SK-N-SH (cell line): ENCODE measurements around the gene LYZL2. TPM values are rescaled to one million over a fixed set of nuclear protein-coding genes. Genes with fewer than 3 reads are reported as not detected.
A peak's percentile ranks its signal among the peaks of the same experiment; 100 is the strongest.

Experiments
- CTCF ChIA-PET: fragments of 300-600, 350-600 bp; formaldehyde crosslinking; extraction: SDS; loops from one replicate; lab custom pipeline; 2021; lab: Yijun Ruan, JAX
- POLR2A ChIA-PET: fragments of 350-600 bp; sonication (Branson Sonifier 250); formaldehyde crosslinking; extraction: SDS; loops from one replicate; lab custom pipeline; 2020; ENCODE audit warnings: antibody characterized with exemption, inconsistent platforms; lab: Yijun Ruan, JAX
- DNase-seq: peaks from one replicate; pipeline ENCODE4 v3.0.0; 2012
- H2AFZ ChIP-seq: fragments of 200-600 bp; sonication (generic); 2 replicates; pipeline ENCODE4 v1.8.1; 2016; ENCODE audit warnings: antibody characterized with exemption, mild to moderate bottlenecking, low read depth
- H3F3A ChIP-seq: fragments of 200-600 bp; sonication (generic); replicated peaks from 2 replicates; pipeline ENCODE3; 2016; ENCODE audit warnings: antibody characterized with exemption, mild to moderate bottlenecking; ENCODE audit not compliant: insufficient read depth
- H3K27ac ChIP-seq, 2 experiments: fragments of 200-500 bp in 1 of 2; fragments of 200-600 bp in 1 of 2; sonication (Bioruptor generic) in 1 of 2; sonication (generic), shearing (Covaris generic) in 1 of 2; 2 replicates each; pipeline versions ENCODE4 v1.5.1 to v1.6.1; 2014 to 2016; ENCODE audit warnings: low read depth in 2 of 2, inconsistent platforms in 1 of 2, low read length in 1 of 2, mild to moderate bottlenecking in 1 of 2, mixed read lengths in 1 of 2
- H3K27me3 ChIP-seq: fragments of 200-600 bp; sonication (generic), shearing (Covaris generic); 2 replicates; pipeline ENCODE4 v1.6.1; 2016; ENCODE audit warnings: mixed run types; ENCODE audit not compliant: insufficient read depth
- H3K36me3 ChIP-seq, 2 experiments: fragments of 200-500 bp in 1 of 2; fragments of 200-600 bp in 1 of 2; sonication (Bioruptor generic) in 1 of 2; sonication (generic) in 1 of 2; replicated peaks in 1 of 2; 2 replicates each; pipeline versions ENCODE3 to v1.5.1; 2014 to 2016; ENCODE audit warnings: low read length in 1 of 2, mild to moderate bottlenecking in 1 of 2; ENCODE audit not compliant: insufficient read depth in 2 of 2, control insufficient read depth in 1 of 2
- H3K4me1 ChIP-seq, 2 experiments: fragments of 200-500 bp in 1 of 2; fragments of 200-600 bp in 1 of 2; sonication (Bioruptor generic) in 1 of 2; sonication (generic), shearing (Covaris generic) in 1 of 2; 2 replicates each; pipeline versions ENCODE4 v1.5.1 to v1.6.1; 2014 to 2016; ENCODE audit warnings: low read depth in 1 of 2, low read length in 1 of 2, mixed run types in 1 of 2; ENCODE audit not compliant: insufficient read depth in 2 of 2, control insufficient read depth in 1 of 2
- H3K4me2 ChIP-seq: fragments of 200-600 bp; sonication (generic), shearing (Covaris generic); 2 replicates; pipeline ENCODE4 v1.6.1; 2017; ENCODE audit warnings: mixed run types
- H3K4me3 ChIP-seq, 2 experiments: fragments of 200-500 bp in 1 of 2; fragments of 200-600 bp in 1 of 2; sonication (Bioruptor generic) in 1 of 2; sonication (generic), shearing (Covaris generic) in 1 of 2; 2 replicates each; pipeline versions ENCODE4 v1.5.1 to v1.8.1; 2014 to 2016; ENCODE audit warnings: low read depth in 2 of 2, inconsistent platforms in 1 of 2, low read length in 1 of 2, mild to moderate bottlenecking in 1 of 2, mixed read lengths in 1 of 2, moderate library complexity in 1 of 2
- H3K79me2 ChIP-seq: fragments of 200-600 bp; sonication (generic); 2 replicates; pipeline ENCODE4 v1.8.1; 2017; ENCODE audit warnings: mild to moderate bottlenecking; ENCODE audit not compliant: insufficient read depth
- H3K9ac ChIP-seq: fragments of 200-600 bp; sonication (generic); 2 replicates; pipeline ENCODE4 v1.6.1; 2017; ENCODE audit warnings: mixed run types
- H3K9me2 ChIP-seq: fragments of 200-600 bp; sonication (generic); 2 replicates; pipeline ENCODE4 v1.6.1; 2017; ENCODE audit warnings: mixed run types
- H3K9me3 ChIP-seq: fragments of 200-600 bp; sonication (generic); 2 replicates; pipeline ENCODE4 v1.6.1; 2017; ENCODE audit warnings: mixed run types, mild to moderate bottlenecking, moderate library complexity
- H4K20me1 ChIP-seq: fragments of 200-600 bp; sonication (generic); 2 replicates; pipeline ENCODE4 v1.6.1; 2017; ENCODE audit warnings: mild to moderate bottlenecking, mixed run types; ENCODE audit not compliant: insufficient read depth
- CHD2 ChIP-seq: fragments of 150-350 bp; IDR thresholded peaks from 2 replicates; pipeline ENCODE4 v1.6.1; 2018; ENCODE audit warnings: low read length; ENCODE audit not compliant: partially characterized antibody
- EP300 ChIP-seq, 2 experiments: IDR thresholded peaks; 2 replicates each; pipeline versions ENCODE4 v1.4.0 to v1.6.1; 2012; ENCODE audit warnings: borderline replicate concordance in 1 of 2, low read depth in 1 of 2, low read length in 1 of 2
- EZH2phosphoT487 ChIP-seq: fragments of 200-600 bp; sonication (generic); IDR thresholded peaks from 2 replicates; pipeline ENCODE4 v1.6.1; 2017; ENCODE audit warnings: low read depth, mixed run types, mild to moderate bottlenecking, antibody characterized with exemption, moderate library complexity, borderline replicate concordance
- FOSL2 ChIP-seq: IDR thresholded peaks from 2 replicates; pipeline ENCODE4 v1.4.0; 2012; ENCODE audit warnings: low read depth, mild to moderate bottlenecking, moderate library complexity, borderline replicate concordance
- FOXM1 ChIP-seq: IDR thresholded peaks from 2 replicates; pipeline ENCODE4 v1.4.0; 2012; ENCODE audit warnings: low read depth, mild to moderate bottlenecking
- MEF2A ChIP-seq: IDR thresholded peaks from 2 replicates; pipeline ENCODE4 v1.4.0; 2012; ENCODE audit warnings: low read depth, borderline replicate concordance
- MXI1 ChIP-seq: IDR thresholded peaks from 2 replicates; pipeline ENCODE4 v1.6.1; 2012; ENCODE audit warnings: mild to moderate bottlenecking, low read depth, low read length, improper control_type of control experiment
- NRF1 ChIP-seq: IDR thresholded peaks from 2 replicates; pipeline ENCODE4 v1.6.1; 2012; ENCODE audit warnings: low read depth, mild to moderate bottlenecking, low read length
- POLR2AphosphoS5 ChIP-seq: IDR thresholded peaks from 2 replicates; pipeline ENCODE4 v1.6.1; 2012; ENCODE audit warnings: low read depth, low read length
- RAD21 ChIP-seq: IDR thresholded peaks from 2 replicates; pipeline ENCODE4 v1.6.1; 2012; ENCODE audit warnings: mild to moderate bottlenecking, low read length
- RCOR1 ChIP-seq: fragments of 150-350 bp; IDR thresholded peaks from 2 replicates; pipeline ENCODE4 v1.6.1; 2017; ENCODE audit warnings: antibody characterized with exemption, low read length
- RFX5 ChIP-seq: IDR thresholded peaks from 2 replicates; pipeline ENCODE4 v1.6.1; 2012; ENCODE audit warnings: mild to moderate bottlenecking, improper control_type of control experiment, low read length
- SMC3 ChIP-seq: IDR thresholded peaks from 2 replicates; pipeline ENCODE4 v1.6.1; 2012; ENCODE audit warnings: low read depth, low read length, improper control_type of control experiment
- TCF12 ChIP-seq: IDR thresholded peaks from 2 replicates; pipeline ENCODE4 v1.4.0; 2012
- TEAD4 ChIP-seq: IDR thresholded peaks from 2 replicates; pipeline ENCODE4 v1.4.0; 2012; ENCODE audit warnings: mild to moderate bottlenecking, borderline replicate concordance; ENCODE audit not compliant: insufficient read depth
- USF2 ChIP-seq: fragments of 150-350 bp; IDR thresholded peaks from 2 replicates; pipeline ENCODE4 v1.6.1; 2017; ENCODE audit warnings: antibody characterized with exemption, low read length, low read depth, borderline replicate concordance
- YY1 ChIP-seq: IDR thresholded peaks from 2 replicates; pipeline ENCODE4 v1.4.0; 2012; ENCODE audit warnings: low read depth, mild to moderate bottlenecking
- WGBS: methylation state at CpG from one replicate; pipeline ENCODE4 v1.1.6; 2017; ENCODE audit warnings: low lambda C conversion rate; 5-methylcytosine and 5-hydroxymethylcytosine counted together
- polyA plus RNA-seq, 3 experiments: library from polyadenylated mRNA; depleted of rRNA; stranded (reverse); fragments of >200 nt; gene quantifications; 2 replicates each; pipeline ENCODE4 v1.2.3, GENCODE V29; 2012
- TF ChIP-seq, protein P1 (sequence below): IDR thresholded peaks from 2 replicates; pipeline ENCODE4 v1.4.0; 2012; ENCODE audit warnings: low read depth
- TF ChIP-seq, protein P2 (sequence below): IDR thresholded peaks from 2 replicates; pipeline ENCODE4 v1.6.1; 2012; ENCODE audit warnings: mild to moderate bottlenecking, low read depth, low read length, moderate library complexity
- TF ChIP-seq, protein P3 (sequence below): fragments of 150-350 bp; IDR thresholded peaks from 2 replicates; pipeline ENCODE4 v1.6.1; 2016; ENCODE audit warnings: mild to moderate bottlenecking, low read depth, low read length

Gene LYZL2
- polyA plus RNA-seq, 1 of the 3 experiments (the other 2 are of a cell fraction), result not detected

GRCh38 chr10:30581779-30582380 lies 47.7 kb downstream of the LYZL2 start (continued):
- TF ChIP-seq YY1 (no peak), MEF2A (no peak), MXI1 (no peak), EZH2phosphoT487 (no peak), EP300 (IDR thresholded peaks at IDR 0.05; ENCODE audit: borderline replicate concordance in 1 of 2, low read depth in 1 of 2, low read length in 1 of 2) (no peak), TCF12 (no peak)
- TF ChIP-seq, protein P1, sequence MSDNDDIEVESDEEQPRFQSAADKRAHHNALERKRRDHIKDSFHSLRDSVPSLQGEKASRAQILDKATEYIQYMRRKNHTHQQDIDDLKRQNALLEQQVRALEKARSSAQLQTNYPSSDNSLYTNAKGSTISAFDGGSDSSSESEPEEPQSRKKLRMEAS, result no peak
- TF ChIP-seq, all 33 proteins: peak for 3

DNA sequence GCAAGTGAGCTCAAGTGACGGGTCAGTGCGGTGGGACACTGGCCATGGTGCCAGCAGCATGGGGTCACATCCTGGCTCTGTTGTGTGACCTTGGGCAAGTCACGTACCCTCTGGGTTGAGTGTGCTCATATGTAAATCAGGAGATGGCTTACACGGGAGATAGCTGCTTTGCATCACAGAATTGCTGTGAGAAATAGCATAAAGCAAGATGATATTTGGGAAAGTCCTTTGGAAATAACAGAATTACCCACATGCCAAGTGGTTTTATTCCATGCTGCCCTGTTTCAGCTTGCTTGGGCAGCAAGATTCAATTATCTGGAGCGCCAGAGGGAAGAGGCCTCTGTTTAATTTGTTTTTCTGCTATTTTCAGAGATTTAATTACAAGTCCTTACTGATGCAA lies 48.9 kb downstream of the LYZL2 start:
- Histone ChIP-seq H3K36me3 (no peaks in the 10 kb centered on the region), H3K9ac (no peak overlapping the region), H2AFZ (no peak overlapping the region), H3K4me2 (no peak overlapping the region), H3K27me3 (no peaks in the 10 kb centered on the region), H3K9me3 (no peaks in the 10 kb centered on the region), H3K4me1 (peaks cover 3 to 4% of the 10 kb centered on the region in 2 experiments; a peak in 2 of 4 replicates), H4K20me1 (no peaks in the 10 kb centered on the region), H3K9me2 (no peaks in the 10 kb centered on the region), H3K79me2 (no peaks in the 10 kb centered on the region), H3K4me3 (no peak overlapping the region), H3K27ac (peak overlapping the region in 1 of 2 experiments; percentile 30; a peak in 1 of 4 replicates), H3F3A (peaks cover 5% of the 10 kb centered on the region)
- CTCF ChIA-PET, result interaction anchor here (0.6 to 3.8 kb wide), 18 partner anchors 10 to 290 kb away, joined by 3 to 52 read pairs (median 6); no protein-coding TSS in a partner anchor
- POLR2A ChIA-PET, result no interaction called here
- DNase-seq, result no peak
- WGBS, result 68% methylated on average over 5 of the region's 5 CpGs
- TF ChIP-seq YY1 (no peak), MXI1 (0 out of 2 replicates have a peak, but pooled peaks have one; percentile 18)

DNA sequence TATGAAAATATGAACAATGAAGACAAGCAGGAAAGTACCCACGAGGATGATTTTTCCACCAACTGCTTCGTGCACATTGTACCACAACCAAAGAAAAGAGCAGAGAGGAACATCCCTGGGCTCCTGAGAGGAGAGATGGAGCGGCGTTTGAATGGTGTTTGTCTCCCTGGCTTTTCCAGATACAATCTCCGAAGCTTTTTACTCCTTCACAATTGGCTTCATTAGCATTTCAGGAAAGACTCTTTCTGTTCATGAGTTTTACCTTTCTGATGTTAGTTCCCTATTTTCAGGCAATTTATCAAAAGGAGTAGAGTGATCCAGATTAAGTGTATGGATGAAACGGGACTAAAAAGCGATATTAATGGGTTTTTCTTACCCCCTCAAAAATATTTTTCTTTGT lies 49.3 kb downstream of the LYZL2 start:
- no peaks in the 10 kb centered on the region for H3K9me2 ChIP-seq
- no peak overlapping the region for H3K4me3 ChIP-seq
- H3K9ac ChIP-seq, result no peak overlapping the region
- H3K27ac ChIP-seq, result peak overlapping the region in 1 of 2 experiments; percentile 30; a peak in 1 of 4 replicates
- peaks cover 5% of the 10 kb centered on the region for H3F3A ChIP-seq
- ChIA-PET POLR2A (no interaction called here), CTCF (interaction anchor here (1.0 to 3.8 kb wide), 7 partner anchors 10 to 291 kb away, joined by 3 to 52 read pairs (median 8); no protein-coding TSS in a partner anchor)
- WGBS, result 86% methylated on average over 7 of the region's 7 CpGs
- no peak overlapping the region for H2AFZ ChIP-seq
- no peaks in the 10 kb centered on the region for H3K79me2 ChIP-seq
- no peaks in the 10 kb centered on the region for H4K20me1 ChIP-seq
- H3K9me3 ChIP-seq, result no peaks in the 10 kb centered on the region
- no peaks in the 10 kb centered on the region for H3K36me3 ChIP-seq
- no peaks in the 10 kb centered on the region for H3K27me3 ChIP-seq
- no peak overlapping the region for H3K4me2 ChIP-seq
- DNase-seq, result no peak
- peaks cover 3 to 4% of the 10 kb centered on the region in 2 experiments; a peak in 2 of 4 replicates for H3K4me1 ChIP-seq
- TF ChIP-seq RFX5 (no peak), FOXM1 (no peak), USF2 (no peak), SMC3 (no peak), FOSL2 (no peak), CHD2 (no peak), TCF12 (no peak), POLR2AphosphoS5 (no peak), RAD21 (no peak), MXI1 (no peak), TEAD4 (no peak), RCOR1 (no peak), NRF1 (no peak)
- TF ChIP-seq, protein P2, sequence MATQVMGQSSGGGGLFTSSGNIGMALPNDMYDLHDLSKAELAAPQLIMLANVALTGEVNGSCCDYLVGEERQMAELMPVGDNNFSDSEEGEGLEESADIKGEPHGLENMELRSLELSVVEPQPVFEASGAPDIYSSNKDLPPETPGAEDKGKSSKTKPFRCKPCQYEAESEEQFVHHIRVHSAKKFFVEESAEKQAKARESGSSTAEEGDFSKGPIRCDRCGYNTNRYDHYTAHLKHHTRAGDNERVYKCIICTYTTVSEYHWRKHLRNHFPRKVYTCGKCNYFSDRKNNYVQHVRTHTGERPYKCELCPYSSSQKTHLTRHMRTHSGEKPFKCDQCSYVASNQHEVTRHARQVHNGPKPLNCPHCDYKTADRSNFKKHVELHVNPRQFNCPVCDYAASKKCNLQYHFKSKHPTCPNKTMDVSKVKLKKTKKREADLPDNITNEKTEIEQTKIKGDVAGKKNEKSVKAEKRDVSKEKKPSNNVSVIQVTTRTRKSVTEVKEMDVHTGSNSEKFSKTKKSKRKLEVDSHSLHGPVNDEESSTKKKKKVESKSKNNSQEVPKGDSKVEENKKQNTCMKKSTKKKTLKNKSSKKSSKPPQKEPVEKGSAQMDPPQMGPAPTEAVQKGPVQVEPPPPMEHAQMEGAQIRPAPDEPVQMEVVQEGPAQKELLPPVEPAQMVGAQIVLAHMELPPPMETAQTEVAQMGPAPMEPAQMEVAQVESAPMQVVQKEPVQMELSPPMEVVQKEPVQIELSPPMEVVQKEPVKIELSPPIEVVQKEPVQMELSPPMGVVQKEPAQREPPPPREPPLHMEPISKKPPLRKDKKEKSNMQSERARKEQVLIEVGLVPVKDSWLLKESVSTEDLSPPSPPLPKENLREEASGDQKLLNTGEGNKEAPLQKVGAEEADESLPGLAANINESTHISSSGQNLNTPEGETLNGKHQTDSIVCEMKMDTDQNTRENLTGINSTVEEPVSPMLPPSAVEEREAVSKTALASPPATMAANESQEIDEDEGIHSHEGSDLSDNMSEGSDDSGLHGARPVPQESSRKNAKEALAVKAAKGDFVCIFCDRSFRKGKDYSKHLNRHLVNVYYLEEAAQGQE, result no peak
- TF ChIP-seq, protein P3, sequence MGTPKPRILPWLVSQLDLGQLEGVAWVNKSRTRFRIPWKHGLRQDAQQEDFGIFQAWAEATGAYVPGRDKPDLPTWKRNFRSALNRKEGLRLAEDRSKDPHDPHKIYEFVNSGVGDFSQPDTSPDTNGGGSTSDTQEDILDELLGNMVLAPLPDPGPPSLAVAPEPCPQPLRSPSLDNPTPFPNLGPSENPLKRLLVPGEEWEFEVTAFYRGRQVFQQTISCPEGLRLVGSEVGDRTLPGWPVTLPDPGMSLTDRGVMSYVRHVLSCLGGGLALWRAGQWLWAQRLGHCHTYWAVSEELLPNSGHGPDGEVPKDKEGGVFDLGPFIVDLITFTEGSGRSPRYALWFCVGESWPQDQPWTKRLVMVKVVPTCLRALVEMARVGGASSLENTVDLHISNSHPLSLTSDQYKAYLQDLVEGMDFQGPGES, result no peak
